Measurements from ENCODE around the gene RNF213.
"Not testable (repeated sequence)": the region's sequence is repeated elsewhere in the genome, so short reads cannot be mapped to it uniquely, and the experiment has no call there.

Gene RNF213

GRCh38 chr17:80397034-80397387 is 136.4 kb downstream of the RNF213 start:
- peak overlapping the region; percentile 76 for H3K27ac Mint-ChIP-seq
- H3K27me3 Mint-ChIP-seq, result no peaks in the 10 kb centered on the region
- no peak overlapping the region for H3K4me3 Mint-ChIP-seq
- no peaks in the 10 kb centered on the region for H3K9me3 Mint-ChIP-seq
- DNase-seq, result no peak
- peaks cover 44% of the 10 kb centered on the region for H3K36me3 Mint-ChIP-seq (ENCODE audit: low read depth)
- H3K4me1 Mint-ChIP-seq (ENCODE audit: low read depth), result peaks cover 1% of the 10 kb centered on the region

DNA sequence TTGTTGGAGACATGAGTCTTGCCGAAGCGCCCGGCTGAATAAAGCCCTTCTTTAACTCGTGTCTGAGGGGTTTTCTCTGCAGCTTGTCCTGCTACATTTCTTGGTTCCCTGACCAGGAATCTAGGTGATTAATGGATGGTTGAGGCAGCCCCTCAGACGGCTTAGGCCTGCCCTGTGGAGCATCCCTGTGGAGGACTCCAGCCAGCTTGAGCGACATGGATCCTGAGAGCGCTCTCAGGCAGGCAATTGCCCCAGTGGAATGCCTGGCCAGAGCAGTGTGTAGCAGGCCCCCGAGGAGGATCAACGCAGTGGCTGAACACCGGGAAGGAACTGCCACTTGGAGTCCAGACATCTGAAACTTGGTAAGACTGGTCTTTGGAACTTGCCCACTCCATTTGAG is 137.0 kb downstream of the RNF213 start:
- no peak for DNase-seq
- H3K9me3 Mint-ChIP-seq, result no peaks in the 10 kb centered on the region
- H3K4me1 Mint-ChIP-seq (ENCODE audit: low read depth), result peaks cover 1% of the 10 kb centered on the region
- peak overlapping the region; percentile 30 for H3K27ac Mint-ChIP-seq
- H3K36me3 Mint-ChIP-seq (ENCODE audit: low read depth), result peaks cover 37% of the 10 kb centered on the region
- no peak overlapping the region for H3K4me3 Mint-ChIP-seq
- no peaks in the 10 kb centered on the region for H3K27me3 Mint-ChIP-seq

- not testable (repeated sequence) for H3K27ac Mint-ChIP-seq; H3K4me1 Mint-ChIP-seq (ENCODE audit: low read depth); H3K36me3 Mint-ChIP-seq (ENCODE audit: low read depth); H3K27me3 Mint-ChIP-seq; DNase-seq; H3K9me3 Mint-ChIP-seq; H3K4me3 Mint-ChIP-seq
These were observed 140.4 kb downstream of the RNF213 start for GRCh38 chr17:80401086-80401485.

DNA sequence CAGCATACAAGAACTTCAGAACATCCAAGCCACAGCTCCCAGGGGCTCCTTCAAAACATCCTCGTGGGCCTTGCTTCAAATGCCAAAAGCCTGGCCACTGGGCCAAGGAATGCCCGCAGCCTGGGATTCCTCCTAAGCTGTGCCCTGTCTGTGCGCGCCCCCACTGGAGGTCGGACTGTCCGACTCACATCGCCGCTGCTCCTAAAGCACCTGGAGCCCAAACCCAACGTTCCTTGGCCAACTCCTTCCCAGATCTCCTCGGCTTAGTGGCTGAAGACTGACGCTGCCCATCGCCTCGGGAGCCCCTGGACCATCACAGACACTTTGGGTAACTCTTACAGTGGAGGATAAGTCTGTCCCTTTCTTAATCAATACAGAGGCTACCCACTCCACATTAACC is 141.4 kb downstream of the RNF213 start:
- not testable (repeated sequence) for H3K4me3 Mint-ChIP-seq; H3K27ac Mint-ChIP-seq; H3K36me3 Mint-ChIP-seq (ENCODE audit: low read depth); H3K27me3 Mint-ChIP-seq; DNase-seq; H3K9me3 Mint-ChIP-seq; H3K4me1 Mint-ChIP-seq (ENCODE audit: low read depth)

GRCh38 chr17:80402959-80403358 is 142.3 kb downstream of the RNF213 start:
- H3K4me3 Mint-ChIP-seq, result no peak overlapping the region
- no peak for DNase-seq
- H3K4me1 Mint-ChIP-seq (ENCODE audit: low read depth), result no peaks in the 10 kb centered on the region
- no peaks in the 10 kb centered on the region for H3K36me3 Mint-ChIP-seq (ENCODE audit: low read depth)
- no peaks in the 10 kb centered on the region for H3K27me3 Mint-ChIP-seq
- no peaks in the 10 kb centered on the region for H3K9me3 Mint-ChIP-seq
- H3K27ac Mint-ChIP-seq, result no peak overlapping the region

DNA sequence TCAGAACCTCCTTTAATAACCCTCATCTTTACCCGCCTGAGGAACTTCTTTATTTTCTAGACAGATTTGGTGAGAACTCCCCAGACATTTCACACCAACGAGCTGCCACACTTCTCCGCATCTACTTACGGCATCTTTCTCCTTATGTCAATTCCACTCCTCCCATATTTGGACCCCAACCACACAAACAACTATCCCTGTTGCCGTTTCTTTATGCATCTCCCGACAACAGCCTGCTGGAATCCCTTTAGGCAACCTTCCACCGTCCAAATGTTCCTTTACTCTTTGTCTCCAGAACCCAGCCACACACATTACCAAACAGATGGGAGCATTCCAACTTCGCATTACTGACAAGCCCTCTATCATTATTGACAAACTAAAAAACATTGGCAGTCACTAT is 145.5 kb downstream of the RNF213 start:
- Mint-ChIP-seq H3K4me1 (ENCODE audit: low read depth) (peaks cover 3% of the 10 kb centered on the region), H3K36me3 (ENCODE audit: low read depth) (no peaks in the 10 kb centered on the region), H3K27me3 (peaks cover 6% of the 10 kb centered on the region), H3K9me3 (no peaks in the 10 kb centered on the region), H3K27ac (no peak overlapping the region), H3K4me3 (no peak overlapping the region)
- no peak for DNase-seq

GRCh38 chr17:80407917-80408316 is 147.3 kb downstream of the RNF213 start:
- H3K36me3 Mint-ChIP-seq (ENCODE audit: low read depth); H3K27ac Mint-ChIP-seq; DNase-seq; H3K4me3 Mint-ChIP-seq; H3K4me1 Mint-ChIP-seq (ENCODE audit: low read depth); H3K9me3 Mint-ChIP-seq: not testable (repeated sequence)
- peaks cover 12% of the 10 kb centered on the region for H3K27me3 Mint-ChIP-seq

GRCh38 chr17:80408872-80409271 is 148.2 kb downstream of the RNF213 start:
- peaks cover 3% of the 10 kb centered on the region for H3K4me1 Mint-ChIP-seq (ENCODE audit: low read depth)
- H3K4me3 Mint-ChIP-seq, result no peak overlapping the region

DNA sequence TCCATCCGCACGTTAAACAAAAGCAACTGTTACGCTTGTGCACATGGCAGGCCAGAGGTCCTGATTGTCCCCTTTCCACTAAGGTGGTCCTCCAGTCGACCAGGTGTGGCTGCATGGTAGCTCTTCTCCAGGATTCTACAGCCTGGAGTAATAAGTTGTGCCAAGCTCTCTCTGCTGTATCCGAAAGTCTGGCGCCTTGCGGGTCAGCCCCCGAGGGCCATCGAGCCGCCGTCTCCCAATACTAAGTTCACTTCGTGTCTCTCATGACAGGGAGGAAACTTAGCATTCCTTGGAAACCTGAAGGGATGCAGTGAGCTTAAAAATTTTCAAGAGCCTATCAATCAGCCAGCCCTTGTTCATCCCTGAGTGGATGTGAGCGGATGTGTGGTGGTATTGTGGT is 149.0 kb downstream of the RNF213 start:
- DNase-seq, result no peak
- Mint-ChIP-seq H3K27me3 (peaks cover 28% of the 10 kb centered on the region), H3K36me3 (ENCODE audit: low read depth) (no peaks in the 10 kb centered on the region), H3K4me1 (ENCODE audit: low read depth) (peaks cover 10% of the 10 kb centered on the region), H3K4me3 (no peak overlapping the region), H3K9me3 (no peaks in the 10 kb centered on the region), H3K27ac (no peak overlapping the region)

More at GRCh38 chr17:80408872-80409271, 148.2 kb downstream of the RNF213 start:
- H3K27me3 Mint-ChIP-seq, result peaks cover 20% of the 10 kb centered on the region
- H3K9me3 Mint-ChIP-seq, result no peaks in the 10 kb centered on the region
- DNase-seq, result no peak
- no peaks in the 10 kb centered on the region for H3K36me3 Mint-ChIP-seq (ENCODE audit: low read depth)
- H3K27ac Mint-ChIP-seq, result no peak overlapping the region

- H3K4me3 Mint-ChIP-seq; H3K9me3 Mint-ChIP-seq; H3K36me3 Mint-ChIP-seq (ENCODE audit: low read depth); DNase-seq; H3K27ac Mint-ChIP-seq: not testable (repeated sequence)
- Mint-ChIP-seq H3K4me1 (ENCODE audit: low read depth) (peaks cover 13% of the 10 kb centered on the region), H3K27me3 (peaks cover 28% of the 10 kb centered on the region)
These were observed 149.9 kb downstream of the RNF213 start for GRCh38 chr17:80410441-80411087.

GRCh38 chr17:80413771-80414507 is 153.3 kb downstream of the RNF213 start:
- Mint-ChIP-seq H3K27ac (peak overlapping the region; percentile 93), H3K4me1 (ENCODE audit: low read depth) (peaks cover 28% of the 10 kb centered on the region), H3K27me3 (peaks cover 28% of the 10 kb centered on the region), H3K9me3 (no peaks in the 10 kb centered on the region), H3K4me3 (peak overlapping the region; percentile 88), H3K36me3 (ENCODE audit: low read depth) (peaks cover 21% of the 10 kb centered on the region)
- DNase-seq, result no peak

DNA sequence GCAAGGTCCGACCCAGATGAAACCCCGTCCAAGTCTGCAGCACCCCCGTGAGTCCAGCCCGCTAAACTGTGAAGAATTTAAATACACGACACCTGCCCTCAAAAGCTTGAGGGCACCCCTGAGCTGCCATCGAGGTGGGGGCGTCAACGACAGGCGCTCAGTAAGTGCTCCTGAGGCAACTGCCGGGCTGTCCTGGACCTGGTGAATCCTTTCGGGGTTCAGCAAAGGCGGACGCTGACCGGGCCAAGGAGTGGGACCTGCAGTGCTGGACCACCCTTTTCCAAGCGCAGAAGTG is 153.8 kb downstream of the RNF213 start:
- H3K4me1 Mint-ChIP-seq (ENCODE audit: low read depth), result peaks cover 26% of the 10 kb centered on the region
- H3K27ac Mint-ChIP-seq, result peak overlapping the region; percentile 93
- H3K9me3 Mint-ChIP-seq, result no peaks in the 10 kb centered on the region
- peak overlapping the region; percentile 88 for H3K4me3 Mint-ChIP-seq
- DNase-seq, result no peak
- peaks cover 24% of the 10 kb centered on the region for H3K27me3 Mint-ChIP-seq
- H3K36me3 Mint-ChIP-seq (ENCODE audit: low read depth), result peaks cover 21% of the 10 kb centered on the region

DNA sequence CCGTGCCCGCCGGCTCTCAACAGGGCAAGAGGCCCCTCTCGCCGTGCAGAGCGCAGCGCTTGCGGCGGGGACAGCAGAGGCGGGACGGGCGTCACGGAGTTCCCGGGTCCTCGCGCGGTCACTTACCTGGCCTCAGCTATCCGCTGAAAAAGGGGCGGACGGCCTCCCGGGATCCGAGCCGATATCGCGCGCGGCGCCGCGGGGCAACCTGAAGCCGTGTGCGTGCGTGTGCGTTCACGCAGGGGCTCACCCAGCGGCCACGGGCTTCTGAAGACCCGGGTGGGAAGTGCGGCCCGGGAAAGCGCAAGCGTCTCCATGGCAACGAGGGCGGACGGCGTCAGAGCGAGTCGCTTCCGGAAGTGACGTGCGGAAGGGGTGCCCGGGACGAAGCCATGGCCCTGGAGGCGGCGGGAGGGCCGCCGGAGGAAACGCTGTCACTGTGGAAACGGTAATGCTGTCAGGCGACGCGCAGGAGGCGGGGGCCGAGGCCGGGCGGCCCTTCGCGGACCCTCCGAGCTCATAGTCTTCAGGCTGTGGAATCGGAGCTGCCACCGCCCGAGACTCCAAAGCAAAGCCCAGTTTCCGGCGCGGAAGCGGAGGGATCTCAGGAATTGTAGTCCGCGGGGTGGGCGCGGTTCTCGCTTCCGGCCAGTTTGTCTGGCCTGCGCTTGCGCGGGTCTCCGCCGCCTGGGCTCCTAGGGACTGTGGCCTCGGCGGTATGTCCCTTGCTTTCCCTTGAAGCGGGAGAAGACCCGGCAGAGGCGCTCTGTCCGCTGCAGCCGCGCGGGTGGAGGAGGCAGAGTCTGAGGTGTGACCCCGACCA is 154.4 kb downstream of the RNF213 start, which contains the start of gene ENDOV:
Gene ENDOV, plus strand, starts transcription at position 365 of the 823 bp plus-strand sequence. Its CDS starts 28 bp downstream, at position 393.
- Mint-ChIP-seq H3K4me3 (peak within 1 kb of the TSS; percentile 88), H3K4me1 (ENCODE audit: low read depth) (peaks cover 26% of the 10 kb centered on the region), H3K9me3 (no peaks in the 10 kb centered on the region), H3K27me3 (peaks cover 22% of the 10 kb centered on the region), H3K27ac (peak within 1 kb of the TSS; percentile 93), H3K36me3 (ENCODE audit: low read depth) (peaks cover 24% of the 10 kb centered on the region)
- peak; percentile 93 for DNase-seq

DNA sequence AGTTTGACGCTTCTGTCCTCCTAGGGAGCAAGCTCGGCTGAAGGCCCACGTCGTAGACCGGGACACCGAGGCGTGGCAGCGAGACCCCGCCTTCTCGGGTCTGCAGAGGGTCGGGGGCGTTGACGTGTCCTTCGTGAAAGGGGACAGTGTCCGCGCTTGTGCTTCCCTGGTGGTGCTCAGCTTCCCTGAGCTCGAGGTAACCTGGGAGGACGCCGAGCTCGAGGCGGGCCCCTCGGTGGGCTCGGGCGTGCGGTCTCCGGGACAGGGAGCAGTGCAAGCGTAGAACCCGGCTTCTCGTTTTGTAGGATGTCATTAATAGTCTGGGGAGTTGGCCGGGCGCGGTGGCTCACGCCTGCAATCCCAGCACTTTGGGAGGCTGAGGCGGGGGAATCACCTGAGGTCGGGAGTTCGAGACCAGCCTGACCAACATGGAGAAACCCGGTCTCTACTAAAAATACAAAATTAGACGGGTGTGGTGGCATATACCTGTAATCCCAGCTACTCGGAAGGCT is 155.0 kb downstream of the RNF213 start:
- Mint-ChIP-seq H3K27ac (peak overlapping the region; percentile 93), H3K4me1 (ENCODE audit: low read depth) (peaks cover 26% of the 10 kb centered on the region), H3K27me3 (peaks cover 22% of the 10 kb centered on the region), H3K4me3 (peak overlapping the region; percentile 88), H3K36me3 (ENCODE audit: low read depth) (peaks cover 24% of the 10 kb centered on the region), H3K9me3 (no peaks in the 10 kb centered on the region)
- no peak for DNase-seq
